Mesodermal cell (in vitro differentiated cells): ENCODE data around the gene CDH23.

Source experiments
- H3K27ac ChIP-seq: 2 replicates; pipeline ENCODE4 v1.7.0; 2013; ENCODE audit warnings: mild to moderate bottlenecking, low read depth, low read length, moderate library complexity; ENCODE audit not compliant: severe bottlenecking
- H3K36me3 ChIP-seq: 2 replicates; pipeline ENCODE4 v1.7.1; 2013; ENCODE audit warnings: mild to moderate bottlenecking, low read length, moderate library complexity; ENCODE audit not compliant: control insufficient read depth, insufficient read depth
- H3K4me1 ChIP-seq: one replicate; pipeline ENCODE4 v1.7.1; 2013; ENCODE audit warnings: mild to moderate bottlenecking, low read length; ENCODE audit not compliant: insufficient read depth, control insufficient read depth, poor library complexity, severe bottlenecking
- H3K4me3 ChIP-seq: 2 replicates; pipeline ENCODE4 v1.7.0; 2013; ENCODE audit warnings: low read length, control low read depth, mild to moderate bottlenecking; ENCODE audit not compliant: insufficient read depth, poor library complexity, severe bottlenecking; ENCODE audit errors: extremely low read depth
- H3K9me3 ChIP-seq: 2 replicates; pipeline ENCODE4 v1.7.1; 2013; ENCODE audit warnings: mild to moderate bottlenecking, low read length, moderate library complexity; ENCODE audit not compliant: control insufficient read depth
- WGBS, 2 experiments: methylation state at CpG; one replicate each; pipeline ENCODE4 v1.1.5; 2013; ENCODE audit warnings: missing lambda C conversion rate in 2 of 2; ENCODE audit not compliant: insufficient coverage in 2 of 2; 5-methylcytosine and 5-hydroxymethylcytosine counted together

The CDH23 gene

DNA sequence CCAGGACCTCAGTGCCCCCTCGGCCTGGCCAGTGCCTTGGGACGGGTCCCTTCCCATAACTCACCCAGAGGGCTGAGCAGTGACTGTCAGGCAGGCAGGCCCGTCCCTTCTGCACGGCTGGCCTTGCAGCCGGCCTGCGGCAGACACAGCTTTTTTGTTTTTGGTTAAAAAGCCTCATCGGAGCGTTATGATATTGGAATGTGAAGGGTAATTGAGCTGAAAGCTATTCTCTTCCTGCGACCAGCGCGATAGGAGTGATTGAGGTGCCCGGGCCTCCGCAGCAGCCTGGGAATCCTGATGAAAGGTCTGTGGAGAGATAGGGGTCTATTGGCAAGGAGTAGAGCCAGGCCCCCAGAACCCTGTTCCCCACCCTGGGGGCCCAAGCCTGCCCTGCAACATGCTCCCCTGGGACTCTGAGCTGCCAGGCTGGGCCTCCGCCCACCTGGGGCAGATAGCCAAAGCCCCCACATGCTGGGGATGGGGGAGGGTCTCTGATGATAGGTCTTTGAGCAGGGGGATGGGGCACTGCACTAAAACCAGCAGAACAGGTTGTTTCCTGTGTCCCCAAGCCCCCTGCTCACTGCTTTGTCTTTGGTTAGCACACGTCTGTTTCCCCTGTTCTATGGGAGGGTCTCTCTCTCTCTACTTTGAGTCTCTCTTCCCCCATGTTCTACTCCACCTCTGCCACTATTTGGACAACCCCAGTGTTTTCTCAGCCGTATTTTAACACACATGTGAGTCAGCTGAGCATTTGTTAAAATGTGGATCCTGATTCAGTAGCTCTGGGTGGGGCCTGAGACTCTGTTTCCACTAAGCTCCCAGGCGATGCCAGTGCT lies 131.9 kb downstream of the CDH23 start:
- Histone ChIP-seq H3K36me3 (no peaks in the 10 kb centered on the region), H3K4me1 (peaks cover 2% of the 10 kb centered on the region), H3K4me3 (no peak overlapping the region), H3K27ac (no peak overlapping the region), H3K9me3 (no peaks in the 10 kb centered on the region)
- 84 to 89% methylated on average over 12 to 16 of the region's 17 CpGs for WGBS, 2 experiments

DNA sequence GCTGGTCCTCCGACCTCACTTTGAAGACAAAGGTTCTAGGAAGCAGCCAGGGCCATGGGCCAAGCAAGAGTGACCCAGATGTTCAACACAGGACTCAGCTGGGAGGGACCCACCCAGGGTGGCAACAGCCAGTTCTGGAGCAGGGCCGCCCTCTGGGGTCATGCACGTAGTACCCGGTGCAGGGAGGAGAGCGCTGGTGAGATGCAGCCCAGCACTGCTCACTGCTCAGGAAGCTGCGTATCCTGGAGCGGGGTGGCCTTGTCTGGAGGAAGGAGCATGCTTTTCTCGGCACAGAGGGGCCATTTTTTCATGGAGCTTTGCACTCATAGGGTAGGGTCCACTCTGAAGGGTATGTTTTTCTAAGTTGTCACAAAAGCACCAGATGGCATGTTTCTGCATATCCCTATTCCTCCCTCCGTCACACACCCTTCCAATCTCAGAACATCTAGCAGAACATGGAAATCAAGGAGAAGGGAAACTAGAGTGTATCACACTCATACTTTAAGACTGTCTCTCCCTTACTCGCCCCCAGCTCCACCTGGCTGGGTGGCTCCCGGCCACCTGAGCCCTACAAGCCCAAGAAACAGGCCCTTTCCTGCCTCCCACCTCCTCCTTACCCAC lies 132.6 kb downstream of the CDH23 start:
- H3K4me1 ChIP-seq = peaks cover 2% of the 10 kb centered on the region
- 89 to 96% methylated on average over 7 to 9 of the region's 11 CpGs for WGBS, 2 experiments
- H3K27ac ChIP-seq = no peak overlapping the region

DNA sequence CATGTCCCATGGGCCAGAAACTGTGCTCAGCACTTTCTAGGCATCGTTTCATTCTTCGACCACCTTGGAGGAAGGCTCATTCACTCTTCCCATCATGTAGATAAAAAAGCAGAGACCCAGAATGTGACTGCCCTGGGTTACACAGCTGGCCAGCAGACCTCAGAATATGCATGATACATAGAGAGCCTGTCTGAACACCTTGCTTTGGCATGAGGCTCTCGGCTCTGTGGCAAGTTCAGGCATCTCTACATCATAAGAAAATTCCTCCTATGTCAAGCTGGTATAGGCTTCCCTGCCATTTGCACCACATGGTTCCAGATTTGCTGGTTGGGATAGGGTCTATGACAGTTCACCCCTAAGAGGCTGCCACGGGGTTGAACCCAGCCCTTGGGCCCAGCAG lies 134.1 kb downstream of the CDH23 start:
- no peaks in the 10 kb centered on the region for H3K9me3 ChIP-seq
- peaks cover 5% of the 10 kb centered on the region for H3K4me1 ChIP-seq
- no peaks in the 10 kb centered on the region for H3K36me3 ChIP-seq
- no peak overlapping the region for H3K4me3 ChIP-seq
- H3K27ac ChIP-seq = no peak overlapping the region
- WGBS, 2 experiments = 83 to 94% methylated on average over 4 of the region's 4 CpGs

More for the DNA sequence above, 132.6 kb downstream of the CDH23 start:
- no peaks in the 10 kb centered on the region for H3K9me3 ChIP-seq
- no peaks in the 10 kb centered on the region for H3K36me3 ChIP-seq
- H3K4me3 ChIP-seq = no peak overlapping the region

DNA sequence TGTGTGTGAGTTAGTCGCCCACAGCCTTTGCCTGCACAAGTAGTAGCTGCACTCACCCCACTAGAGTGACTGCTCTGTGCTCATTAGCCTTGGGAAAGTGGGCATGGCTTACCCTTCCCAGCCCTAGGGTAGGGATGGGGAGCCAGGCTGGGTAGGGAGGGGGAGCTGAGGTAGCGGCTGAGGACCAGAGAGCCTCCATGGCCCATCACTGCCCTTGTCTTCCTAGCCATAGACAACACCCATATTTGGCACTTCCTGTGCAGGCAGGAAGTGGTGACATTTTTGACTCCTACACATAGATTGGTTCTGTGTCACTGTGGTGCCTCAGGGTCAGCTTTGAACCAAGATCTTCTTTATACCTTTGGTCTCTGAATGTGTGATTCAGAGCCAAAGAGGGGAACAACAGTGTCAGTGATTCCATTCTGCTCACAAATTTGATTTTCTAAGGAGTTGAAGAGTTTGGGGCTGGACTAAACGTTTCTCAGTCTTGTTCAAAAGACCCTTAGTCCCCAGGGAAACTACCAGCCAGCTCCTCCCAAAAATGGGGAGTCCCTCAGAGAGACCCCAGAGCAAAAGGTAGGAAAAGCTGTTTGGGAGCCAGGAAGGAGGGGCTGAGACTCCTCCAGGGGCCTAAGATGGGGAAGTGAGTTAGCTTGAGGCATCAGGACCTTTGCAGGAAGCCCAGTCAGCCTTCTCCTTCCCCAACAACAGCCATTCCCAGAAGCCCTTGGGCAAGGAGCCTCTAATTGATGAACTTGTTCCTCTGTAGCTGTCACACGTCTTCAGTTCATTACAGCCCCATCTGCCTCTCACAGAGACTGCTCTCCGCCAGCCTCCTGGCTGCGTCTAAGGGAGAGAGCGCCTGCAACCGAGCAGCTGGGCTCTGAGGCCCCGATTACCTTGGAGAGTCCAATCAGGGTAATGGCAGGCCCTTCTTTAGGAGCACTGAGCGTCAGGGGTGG lies 135.0 kb downstream of the CDH23 start:
- 74 to 88% methylated on average over 5 to 8 of the region's 10 CpGs for WGBS, 2 experiments
- Histone ChIP-seq H3K4me1 (peaks cover 10% of the 10 kb centered on the region), H3K27ac (no peak overlapping the region)

DNA sequence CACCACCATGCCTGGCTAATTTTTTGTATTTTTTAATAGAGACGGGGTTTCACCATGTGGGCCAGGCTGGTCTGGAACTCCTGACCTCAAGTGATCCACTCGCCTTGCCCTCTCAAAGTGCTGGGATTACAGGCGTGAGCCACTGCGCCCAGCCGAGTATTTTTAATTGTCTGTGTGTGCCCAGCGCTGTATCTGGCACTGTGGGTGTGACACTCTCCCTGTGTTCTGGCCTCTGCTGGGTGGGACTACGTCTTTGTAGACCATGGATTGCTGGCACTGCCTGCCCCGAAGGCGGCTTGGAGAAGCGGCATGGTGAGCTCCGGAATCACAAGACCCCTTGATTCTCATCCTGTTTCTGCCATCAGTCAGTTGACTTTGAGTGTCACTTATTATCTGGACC lies 136.2 kb downstream of the CDH23 start:
- Histone ChIP-seq H3K9me3 (no peaks in the 10 kb centered on the region), H3K36me3 (no peaks in the 10 kb centered on the region), H3K4me1 (peaks cover 10% of the 10 kb centered on the region), H3K27ac (no peak overlapping the region), H3K4me3 (no peak overlapping the region)
- WGBS, 2 experiments = 92 to 96% methylated on average over 11 of the region's 11 CpGs

More for the DNA sequence above, 135.0 kb downstream of the CDH23 start:
- Histone ChIP-seq H3K9me3 (no peaks in the 10 kb centered on the region), H3K4me3 (no peak overlapping the region), H3K36me3 (no peaks in the 10 kb centered on the region)

DNA sequence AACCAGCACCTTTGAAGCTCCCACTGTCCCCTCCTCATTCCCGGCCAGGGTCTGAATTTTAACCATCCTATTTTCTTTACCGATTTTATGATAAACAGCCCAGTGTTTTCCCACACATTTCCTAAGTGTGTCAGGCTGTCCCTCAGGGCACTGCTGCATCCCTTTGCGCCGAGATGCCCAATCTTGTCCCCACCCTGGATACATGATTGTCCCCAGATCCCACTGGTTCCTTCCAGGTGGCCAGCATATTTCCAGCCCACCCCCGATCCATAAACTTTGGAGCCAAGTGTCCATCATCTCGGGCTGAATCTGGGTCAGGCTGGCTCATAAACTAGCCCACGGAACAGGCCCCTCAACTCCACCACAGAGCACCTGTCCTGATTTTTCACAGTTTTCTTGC lies 137.2 kb downstream of the CDH23 start:
- WGBS, 2 experiments = 94% methylated on average over 7 of the region's 7 CpGs
- H3K4me1 ChIP-seq = peaks cover 10% of the 10 kb centered on the region

DNA sequence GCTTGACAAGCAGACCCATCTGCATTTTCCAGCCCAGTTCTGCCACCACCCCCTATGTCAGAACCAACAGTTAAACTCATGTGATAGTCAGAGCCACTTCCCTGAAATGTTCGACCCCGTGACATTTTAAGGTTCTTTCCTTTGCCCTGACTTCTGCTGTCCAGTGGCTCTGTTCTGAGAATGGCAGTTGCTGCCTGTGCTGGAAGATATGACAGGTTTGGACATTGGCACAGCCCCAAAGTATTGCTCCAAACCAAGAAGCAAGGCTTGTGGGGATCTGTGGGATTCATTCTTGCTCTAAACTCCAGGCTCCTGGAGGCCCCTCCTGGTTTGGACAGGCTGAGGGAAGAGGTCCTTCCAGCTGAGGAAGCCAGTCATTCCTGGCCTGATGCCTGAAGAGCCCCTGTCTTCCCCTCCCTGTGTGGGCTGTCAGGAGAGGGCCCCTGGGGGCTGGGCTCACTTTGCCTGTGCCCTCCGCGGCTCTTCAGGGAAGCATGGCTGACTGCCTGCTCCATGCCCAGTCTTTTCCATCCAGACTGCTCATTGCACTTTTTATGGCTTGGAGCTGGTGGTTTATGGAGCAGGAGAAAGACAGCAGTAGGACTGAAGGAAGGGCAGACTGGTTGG lies 138.0 kb downstream of the CDH23 start:
- H3K36me3 ChIP-seq = no peaks in the 10 kb centered on the region
- peaks cover 7% of the 10 kb centered on the region for H3K4me1 ChIP-seq
- 86 to 92% methylated on average over 2 of the region's 4 CpGs for WGBS, 2 experiments
- no peak overlapping the region for H3K27ac ChIP-seq
- H3K9me3 ChIP-seq = no peaks in the 10 kb centered on the region
- no peak overlapping the region for H3K4me3 ChIP-seq

More for the DNA sequence above, 137.2 kb downstream of the CDH23 start:
- no peaks in the 10 kb centered on the region for H3K9me3 ChIP-seq
- H3K4me3 ChIP-seq = no peak overlapping the region
- H3K27ac ChIP-seq = no peak overlapping the region
- H3K36me3 ChIP-seq = no peaks in the 10 kb centered on the region

DNA sequence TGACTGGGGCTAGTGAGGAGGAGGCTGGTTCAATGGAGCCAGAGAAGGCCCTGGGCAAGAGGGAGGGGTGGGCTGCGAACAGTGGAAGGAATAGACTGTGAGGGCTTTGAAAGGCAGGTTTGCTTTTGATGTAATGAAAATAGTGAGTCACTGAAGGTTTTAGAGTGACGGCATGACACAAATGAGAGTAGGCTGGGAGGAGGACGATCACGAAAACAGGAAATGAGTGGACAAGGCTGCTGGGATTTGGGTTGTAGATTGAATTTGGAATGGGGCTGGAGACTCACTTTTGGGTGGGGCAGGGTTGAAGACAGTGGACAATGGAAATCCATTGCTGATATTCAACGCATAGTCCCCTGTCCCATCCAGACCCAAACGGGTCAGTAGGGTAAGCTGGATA lies 139.6 kb downstream of the CDH23 start:
- H3K4me3 ChIP-seq = no peak overlapping the region
- no peaks in the 10 kb centered on the region for H3K36me3 ChIP-seq
- H3K9me3 ChIP-seq = no peaks in the 10 kb centered on the region
- WGBS, 2 experiments = 93 to 96% methylated on average over 5 to 6 of the region's 6 CpGs
- peaks cover 7% of the 10 kb centered on the region for H3K4me1 ChIP-seq
- H3K27ac ChIP-seq = no peak overlapping the region

DNA sequence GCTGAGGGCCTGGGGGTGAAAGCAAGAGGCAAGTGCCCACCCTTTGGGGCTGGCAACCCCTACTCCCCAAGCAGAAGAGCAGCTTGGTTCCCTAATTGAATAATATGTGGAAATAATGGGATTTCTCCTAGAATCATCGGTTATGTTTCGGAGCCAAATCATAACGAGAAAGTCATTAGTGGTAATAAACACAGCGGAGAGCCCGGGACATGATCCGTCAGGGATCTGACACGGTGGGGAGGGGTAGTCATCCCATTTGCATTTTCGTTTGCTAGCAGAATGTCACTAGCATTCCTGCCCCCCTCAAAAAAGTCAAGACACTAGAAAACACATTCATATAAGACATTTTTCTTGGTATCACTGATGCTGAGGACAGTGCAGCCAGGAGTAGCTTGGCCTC lies 140.4 kb downstream of the CDH23 start:
- Histone ChIP-seq H3K4me3 (no peak overlapping the region), H3K4me1 (peaks cover 7% of the 10 kb centered on the region), H3K27ac (no peak overlapping the region), H3K9me3 (no peaks in the 10 kb centered on the region), H3K36me3 (no peaks in the 10 kb centered on the region)
- 93 to 99% methylated on average over 6 to 8 of the region's 8 CpGs for WGBS, 2 experiments

DNA sequence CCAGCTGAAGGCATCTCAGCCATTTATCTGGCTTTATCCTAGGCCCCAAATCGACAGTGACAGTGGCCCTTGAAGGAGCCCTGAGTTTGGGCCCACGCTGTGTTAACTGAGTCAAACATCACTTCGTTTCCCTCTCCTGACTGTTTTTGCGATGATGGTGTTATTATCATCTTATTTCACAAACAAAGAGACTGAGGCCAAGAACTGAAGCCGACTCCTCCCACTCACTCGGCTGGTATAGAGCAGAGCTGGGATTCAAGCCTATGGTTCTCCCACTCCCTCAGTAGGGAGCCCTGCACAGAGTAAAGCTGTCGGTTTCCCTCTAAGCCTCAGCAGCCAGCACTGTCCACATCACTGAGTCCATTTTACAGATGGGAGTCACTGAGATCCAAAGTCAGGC lies 141.0 kb downstream of the CDH23 start:
- no peaks in the 10 kb centered on the region for H3K9me3 ChIP-seq
- H3K36me3 ChIP-seq = no peaks in the 10 kb centered on the region
- peaks cover 7% of the 10 kb centered on the region for H3K4me1 ChIP-seq
- 83 to 84% methylated on average over 6 to 7 of the region's 7 CpGs for WGBS, 2 experiments
- H3K4me3 ChIP-seq = no peak overlapping the region
- no peak overlapping the region for H3K27ac ChIP-seq
